Fibroblast of lung (primary cell): ENCODE data around the gene NTN1.

Experiments used
- EZH2 ChIP-seq: IDR thresholded peaks from 2 replicates; pipeline ENCODE4 v1.5.1; 2012; ENCODE audit warnings: low read length, control low read depth, mild to moderate bottlenecking; ENCODE audit errors: missing control alignments
- TF ChIP-seq, protein P1 (sequence below), 2 donors: IDR thresholded peaks in 1 of 2; conservative IDR thresholded peaks in 1 of 2; 1 replicate in 1 of 2; 2 replicates in 1 of 2; pipeline ENCODE4 v1.5.1; 2011 to 2012; ENCODE audit warnings: low read length in 2 of 2, control low read depth in 1 of 2, inconsistent platforms in 1 of 2, low read depth in 1 of 2, mild to moderate bottlenecking in 1 of 2

DNA sequence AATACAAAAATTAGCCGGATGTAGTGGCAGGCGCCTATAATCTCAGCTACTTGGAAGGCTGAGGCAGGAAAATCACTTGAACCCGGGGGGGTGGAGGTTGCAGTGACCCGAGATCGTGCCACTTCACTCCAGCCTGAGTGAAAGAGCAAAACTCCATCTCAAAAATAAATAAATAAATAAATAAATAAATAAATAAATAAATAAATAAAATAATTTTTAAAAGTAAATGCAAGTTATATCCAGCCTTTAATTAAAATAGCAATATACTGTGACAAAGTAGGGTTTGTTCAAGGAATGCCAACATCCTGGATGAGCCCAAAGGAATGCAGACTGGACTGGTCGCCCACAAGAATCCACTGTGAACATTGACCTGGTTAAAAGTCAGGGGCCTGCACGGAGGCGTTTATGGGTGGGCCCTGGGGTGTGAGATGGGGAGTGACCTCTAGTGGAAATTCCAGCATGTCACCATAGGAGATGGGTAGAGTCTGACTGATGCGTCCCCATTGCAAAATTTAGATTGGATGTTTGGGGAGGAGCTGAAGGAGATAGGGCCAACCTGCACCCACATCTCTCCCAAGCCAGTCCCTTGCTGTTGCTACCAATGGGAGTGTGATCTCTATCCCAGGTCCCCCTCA lies 46.1 kb upstream of the NTN1 start:
- TF ChIP-seq, protein P1, sequence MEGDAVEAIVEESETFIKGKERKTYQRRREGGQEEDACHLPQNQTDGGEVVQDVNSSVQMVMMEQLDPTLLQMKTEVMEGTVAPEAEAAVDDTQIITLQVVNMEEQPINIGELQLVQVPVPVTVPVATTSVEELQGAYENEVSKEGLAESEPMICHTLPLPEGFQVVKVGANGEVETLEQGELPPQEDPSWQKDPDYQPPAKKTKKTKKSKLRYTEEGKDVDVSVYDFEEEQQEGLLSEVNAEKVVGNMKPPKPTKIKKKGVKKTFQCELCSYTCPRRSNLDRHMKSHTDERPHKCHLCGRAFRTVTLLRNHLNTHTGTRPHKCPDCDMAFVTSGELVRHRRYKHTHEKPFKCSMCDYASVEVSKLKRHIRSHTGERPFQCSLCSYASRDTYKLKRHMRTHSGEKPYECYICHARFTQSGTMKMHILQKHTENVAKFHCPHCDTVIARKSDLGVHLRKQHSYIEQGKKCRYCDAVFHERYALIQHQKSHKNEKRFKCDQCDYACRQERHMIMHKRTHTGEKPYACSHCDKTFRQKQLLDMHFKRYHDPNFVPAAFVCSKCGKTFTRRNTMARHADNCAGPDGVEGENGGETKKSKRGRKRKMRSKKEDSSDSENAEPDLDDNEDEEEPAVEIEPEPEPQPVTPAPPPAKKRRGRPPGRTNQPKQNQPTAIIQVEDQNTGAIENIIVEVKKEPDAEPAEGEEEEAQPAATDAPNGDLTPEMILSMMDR (conservative IDR thresholded peaks at IDR 0.05 in 1 of 2, IDR thresholded peaks at IDR 0.05 in 1 of 2; ENCODE audit: low read depth in 1 of 2, low read length in 2 of 2): no peak
- TF ChIP-seq EZH2: no peak
